ENCODE data around the gene LRRC43. TPM values are rescaled to one million over a fixed set of nuclear protein-coding genes. Genes with fewer than 3 reads are reported as not detected.
"Not testable (repeated sequence)": the region's sequence is repeated elsewhere in the genome, so short reads cannot be mapped to it uniquely, and the experiment has no call there.

Gene LRRC43
- total and polyA plus RNA-seq, 10 donors: 0.13 to 5.2 (median 0.82) TPM

DNA sequence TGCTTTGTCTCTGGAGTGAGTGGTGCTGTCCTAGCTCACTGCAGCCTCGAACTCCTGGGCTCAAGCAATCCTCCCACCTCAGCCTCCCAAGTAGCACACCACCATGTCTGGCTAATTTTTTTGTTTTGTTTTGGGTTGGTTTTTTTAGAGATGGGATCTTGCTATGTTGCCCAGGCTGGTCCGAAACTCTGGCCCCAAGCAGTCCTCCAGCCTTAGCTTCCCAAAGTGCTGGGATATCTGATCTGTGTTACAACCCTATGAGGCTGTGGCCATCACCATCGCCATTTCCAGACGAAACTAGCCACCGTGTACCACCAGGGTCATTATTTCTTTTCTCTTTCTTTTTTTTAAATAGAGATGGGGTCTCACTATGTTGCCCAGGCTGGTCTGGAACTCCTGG, 11.5 kb upstream of the LRRC43 start:
- no peaks in the 10 kb centered on the region for H3K9me3 ChIP-seq
- TF ChIP-seq, protein P1, sequence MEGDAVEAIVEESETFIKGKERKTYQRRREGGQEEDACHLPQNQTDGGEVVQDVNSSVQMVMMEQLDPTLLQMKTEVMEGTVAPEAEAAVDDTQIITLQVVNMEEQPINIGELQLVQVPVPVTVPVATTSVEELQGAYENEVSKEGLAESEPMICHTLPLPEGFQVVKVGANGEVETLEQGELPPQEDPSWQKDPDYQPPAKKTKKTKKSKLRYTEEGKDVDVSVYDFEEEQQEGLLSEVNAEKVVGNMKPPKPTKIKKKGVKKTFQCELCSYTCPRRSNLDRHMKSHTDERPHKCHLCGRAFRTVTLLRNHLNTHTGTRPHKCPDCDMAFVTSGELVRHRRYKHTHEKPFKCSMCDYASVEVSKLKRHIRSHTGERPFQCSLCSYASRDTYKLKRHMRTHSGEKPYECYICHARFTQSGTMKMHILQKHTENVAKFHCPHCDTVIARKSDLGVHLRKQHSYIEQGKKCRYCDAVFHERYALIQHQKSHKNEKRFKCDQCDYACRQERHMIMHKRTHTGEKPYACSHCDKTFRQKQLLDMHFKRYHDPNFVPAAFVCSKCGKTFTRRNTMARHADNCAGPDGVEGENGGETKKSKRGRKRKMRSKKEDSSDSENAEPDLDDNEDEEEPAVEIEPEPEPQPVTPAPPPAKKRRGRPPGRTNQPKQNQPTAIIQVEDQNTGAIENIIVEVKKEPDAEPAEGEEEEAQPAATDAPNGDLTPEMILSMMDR (IDR thresholded peaks at IDR 0.05 in 8 of 11, conservative IDR thresholded peaks at IDR 0.05 in 3 of 11): no peak
- TF ChIP-seq POLR2AphosphoS5 (IDR thresholded peaks at IDR 0.05) (no peak), POLR2A (IDR thresholded peaks at IDR 0.05) (no peak)
- no peak overlapping the region for H3K4me3 ChIP-seq
- peaks cover 0 to 8% (median 0%) of the 10 kb centered on the region in 7 donors for H3K27me3 ChIP-seq (replicated peaks in 1 of 7)
- H3K27ac ChIP-seq: no peak overlapping the region
- intact Hi-C loops (cut with DNase I; ENCODE audit: low total_unique reads): no loop called here
- no peaks in the 10 kb centered on the region for H3K4me1 ChIP-seq
- WGBS, 5 donors: 82 to 95% (median 88%) methylated on average over 5 of the region's 5 CpGs
- no peak for DNase-seq
- no peaks in the 10 kb centered on the region for H3K36me3 ChIP-seq

DNA sequence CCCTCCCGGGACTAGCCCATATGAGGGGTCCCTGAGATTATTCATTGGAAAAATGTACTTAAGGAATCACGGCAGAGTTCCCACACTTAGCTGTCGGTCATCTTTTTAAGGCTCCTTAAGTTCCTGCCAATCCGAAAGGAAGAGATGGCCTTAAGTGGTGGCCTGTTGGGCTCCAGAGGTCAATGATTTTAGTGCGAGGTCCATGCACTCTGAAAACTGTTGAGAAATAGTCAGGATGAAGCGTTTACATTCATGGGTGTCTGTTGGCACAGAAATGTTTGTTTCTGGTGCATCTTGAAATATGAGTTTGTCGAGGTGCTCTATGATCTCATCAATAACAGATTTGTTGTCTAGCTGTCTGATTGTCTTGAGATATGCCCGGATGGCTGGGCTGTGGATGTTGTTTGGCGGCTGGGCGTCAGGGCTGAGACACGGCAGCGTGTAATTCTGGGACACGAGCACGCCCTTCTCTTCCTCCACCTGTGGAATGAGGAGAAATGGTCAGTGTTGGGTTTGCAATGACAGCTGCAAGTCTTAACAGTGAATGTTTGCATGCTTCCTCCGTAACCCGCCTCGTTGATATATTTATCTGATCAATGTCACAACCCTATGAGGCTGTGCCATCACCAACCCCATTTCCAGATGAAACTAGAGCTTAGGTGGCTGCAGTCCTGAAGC, 10.5 kb upstream of the LRRC43 start:
- H3K36me3 ChIP-seq: no peaks in the 10 kb centered on the region
- H3K4me1 ChIP-seq: no peaks in the 10 kb centered on the region
- no peaks in the 10 kb centered on the region for H3K9me3 ChIP-seq
- no peak for DNase-seq
- H3K27ac ChIP-seq: no peak overlapping the region
- TF ChIP-seq POLR2AphosphoS5 (IDR thresholded peaks at IDR 0.05) (no peak), POLR2A (IDR thresholded peaks at IDR 0.05) (no peak)
- TF ChIP-seq, protein P1 (IDR thresholded peaks at IDR 0.05 in 8 of 11, conservative IDR thresholded peaks at IDR 0.05 in 3 of 11): no peak
- H3K4me3 ChIP-seq: no peak overlapping the region
- intact Hi-C loops (cut with DNase I; ENCODE audit: low total_unique reads): no loop called here
- 70 to 83% (median 80%) methylated on average over 16 to 17 of the region's 17 CpGs for WGBS, 5 donors
- H3K27me3 ChIP-seq (replicated peaks in 1 of 7): peaks cover 0 to 8% (median 0%) of the 10 kb centered on the region in 7 donors

- Histone ChIP-seq H3K4me3 (no peak within 1 kb of the TSS), H3K9me3 (no peaks in the 10 kb centered on the region), H3K4me1 (no peaks in the 10 kb centered on the region), H3K27ac (no peak within 1 kb of the TSS), H3K27me3 (replicated peaks in 1 of 7) (peaks cover 0 to 8% (median 0%) of the 10 kb centered on the region in 7 donors), H3K36me3 (no peaks in the 10 kb centered on the region)
- intact Hi-C loops (cut with DNase I; ENCODE audit: low total_unique reads): no loop called here
- TF ChIP-seq POLR2A (IDR thresholded peaks at IDR 0.05): no peak
- DNase-seq: no peak
- WGBS, 5 donors: 72 to 90% (median 86%) methylated on average over 16 to 17 of the region's 17 CpGs
These were observed 8.6 kb upstream of the LRRC43 start, which contains the start of gene IL31 for GRCh38 chr12:122174155-122174845. Gene IL31 (minus strand): TSS chr12:122174221. CDS start chr12:122174172, 49 bp downstream.

DNA sequence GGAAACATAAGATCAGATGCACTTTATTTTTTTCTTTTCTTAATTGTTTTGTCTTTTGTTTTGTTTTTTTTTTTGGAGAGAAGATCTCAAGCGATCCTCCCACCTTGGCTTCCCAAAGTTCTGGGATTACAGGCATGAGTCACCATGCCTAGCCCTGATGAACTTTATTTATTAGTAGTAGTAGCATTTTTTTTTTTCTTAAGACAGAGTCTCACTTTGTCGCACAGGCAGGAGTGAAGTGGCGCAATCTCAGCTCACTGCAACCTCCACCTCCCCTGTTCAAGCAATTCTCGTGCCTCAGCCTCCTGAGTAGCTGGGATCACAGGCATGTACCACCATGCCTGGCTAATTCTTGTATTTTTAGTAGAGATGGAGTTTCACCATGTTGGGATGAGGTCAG, 6.5 kb upstream of the LRRC43 start:
- DNase-seq; H3K36me3 ChIP-seq; H3K27ac ChIP-seq; intact Hi-C loops (cut with DNase I; ENCODE audit: low total_unique reads); H3K9me3 ChIP-seq; H3K27me3 ChIP-seq (replicated peaks in 1 of 7); H3K4me1 ChIP-seq; H3K4me3 ChIP-seq: not testable (repeated sequence)
- 87 to 95% (median 89%) methylated on average over 4 of the region's 4 CpGs for WGBS, 5 donors

DNA sequence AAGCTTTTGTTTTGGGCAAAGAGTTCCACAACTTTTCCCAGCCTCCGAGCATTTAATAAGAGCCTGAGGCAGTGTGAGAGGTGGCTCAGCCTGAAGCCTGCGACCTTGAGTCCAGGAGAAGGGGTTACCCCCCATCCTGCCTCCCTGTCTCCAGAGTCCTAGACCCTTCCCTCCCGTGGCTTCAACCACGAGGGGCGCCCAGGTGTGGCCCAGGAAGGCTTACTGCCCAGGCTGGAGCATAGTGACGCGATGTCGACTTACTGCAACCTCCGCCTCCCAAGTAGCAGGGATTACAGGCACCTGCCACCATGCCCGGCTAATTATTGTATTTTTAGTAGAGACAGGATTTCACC, 641 bp downstream of the LRRC43 start:
- H3K9me3 ChIP-seq: no peaks in the 10 kb centered on the region
- 72 to 82% (median 77%) methylated on average over 10 of the region's 10 CpGs for WGBS, 5 donors
- intact Hi-C loops (cut with DNase I; ENCODE audit: low total_unique reads): no loop called here

More for the DNA sequence above, 641 bp downstream of the LRRC43 start:
- Histone ChIP-seq H3K27me3 (replicated peaks in 1 of 7) (peaks cover 0 to 21% (median 7%) of the 10 kb centered on the region in 7 donors), H3K36me3 (no peaks in the 10 kb centered on the region), H3K4me3 (peak overlapping the region; percentile 42 to 72 (median 50)), H3K4me1 (peaks cover 6 to 30% (median 23%) of the 10 kb centered on the region in 6 donors), H3K27ac (peak overlapping the region in 2 of 8 donors; percentile 34 to 55)
- TF ChIP-seq POLR2AphosphoS5 (IDR thresholded peaks at IDR 0.05) (no peak), POLR2A (IDR thresholded peaks at IDR 0.05) (no peak)
- TF ChIP-seq, protein P1 (IDR thresholded peaks at IDR 0.05 in 8 of 11, conservative IDR thresholded peaks at IDR 0.05 in 3 of 11): no peak
- DNase-seq: no peak
